ENCODE results near the gene VTA1.

The VTA1 gene

GRCh38 chr6:142173980-142174379 lies 26.9 kb downstream of the VTA1 start:
- DNase-seq (ENCODE audit: extremely low read depth, insufficient read length), result no peak
- H3K36me3 ChIP-seq (ENCODE audit: control insufficient read depth, insufficient read depth, low read length), result no peaks in the 10 kb centered on the region; the same call in none of the 2 replicates
- H3K27me3 ChIP-seq (replicated peaks; ENCODE audit: control insufficient read depth, insufficient read depth, low read length), result no peaks in the 10 kb centered on the region
- no peak overlapping the region for H3K4me3 ChIP-seq (replicated peaks; ENCODE audit: low read depth, low read length)
- TF ChIP-seq CTCF (IDR thresholded peaks at IDR 0.05; ENCODE audit: insufficient read depth, low read length, poor library complexity, severe bottlenecking), result no peak

DNA sequence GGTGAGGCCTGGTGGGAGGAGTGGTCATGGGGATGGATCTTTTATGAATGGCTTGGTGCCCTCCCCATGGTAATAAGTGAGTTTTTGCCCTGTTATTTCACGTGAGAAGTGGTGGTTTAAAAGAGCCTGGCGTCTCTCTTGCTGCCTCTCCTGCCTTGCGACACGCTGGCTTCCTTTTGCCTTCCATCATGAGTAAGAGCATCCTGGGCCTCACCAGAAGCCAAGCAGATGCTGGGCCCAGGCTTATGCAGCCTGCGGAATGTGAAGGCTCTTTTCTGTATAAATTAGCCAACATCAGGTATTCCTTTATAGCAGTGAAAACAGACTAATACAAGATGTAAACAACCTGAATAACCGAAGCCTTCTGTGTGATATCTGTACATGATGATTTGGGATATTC lies 27.6 kb downstream of the VTA1 start:
- Histone ChIP-seq H3K36me3 (ENCODE audit: control insufficient read depth, insufficient read depth, low read length) (no peaks in the 10 kb centered on the region; the same call in none of the 2 replicates), H3K4me3 (replicated peaks; ENCODE audit: low read depth, low read length) (no peak overlapping the region), H3K27me3 (replicated peaks; ENCODE audit: control insufficient read depth, insufficient read depth, low read length) (no peaks in the 10 kb centered on the region)
- no peak for DNase-seq (ENCODE audit: extremely low read depth, insufficient read length)
- no peak for TF ChIP-seq CTCF (IDR thresholded peaks at IDR 0.05; ENCODE audit: insufficient read depth, low read length, poor library complexity, severe bottlenecking)

DNA sequence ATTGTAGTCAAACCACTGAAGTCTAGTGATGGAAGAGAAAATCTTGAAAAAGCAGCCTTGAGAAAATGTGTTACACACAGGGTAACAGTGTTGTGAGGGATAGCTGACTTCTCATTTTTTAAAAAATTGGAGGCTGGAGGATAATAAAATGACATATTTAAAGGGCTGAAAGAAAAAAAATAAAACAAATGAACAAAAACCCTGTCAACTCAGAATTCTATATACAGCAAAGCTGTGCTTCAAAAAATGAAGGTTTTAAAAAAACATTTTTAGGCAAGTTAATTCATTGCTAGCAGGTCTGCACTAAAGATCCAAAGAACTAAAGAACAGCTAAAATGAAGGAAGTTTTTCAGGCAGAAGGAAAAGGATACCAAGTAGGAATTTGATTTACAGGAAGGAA lies 31.1 kb downstream of the VTA1 start:
- Histone ChIP-seq H3K4me3 (replicated peaks; ENCODE audit: low read depth, low read length) (no peak overlapping the region), H3K27me3 (replicated peaks; ENCODE audit: control insufficient read depth, insufficient read depth, low read length) (no peaks in the 10 kb centered on the region), H3K36me3 (ENCODE audit: control insufficient read depth, insufficient read depth, low read length) (no peaks in the 10 kb centered on the region; the same call in 1 of the 2 replicates)
- no peak for TF ChIP-seq CTCF (IDR thresholded peaks at IDR 0.05; ENCODE audit: insufficient read depth, low read length, poor library complexity, severe bottlenecking)
- DNase-seq (ENCODE audit: extremely low read depth, insufficient read length), result no peak

GRCh38 chr6:142182004-142182403 lies 34.9 kb downstream of the VTA1 start:
- Histone ChIP-seq H3K4me3 (replicated peaks; ENCODE audit: low read depth, low read length) (no peak overlapping the region), H3K36me3 (ENCODE audit: control insufficient read depth, insufficient read depth, low read length) (no peaks in the 10 kb centered on the region), H3K27me3 (replicated peaks; ENCODE audit: control insufficient read depth, insufficient read depth, low read length) (no peaks in the 10 kb centered on the region)
- DNase-seq (ENCODE audit: extremely low read depth, insufficient read length), result no peak
- TF ChIP-seq CTCF (IDR thresholded peaks at IDR 0.05; ENCODE audit: insufficient read depth, low read length, poor library complexity, severe bottlenecking), result no peak

DNA sequence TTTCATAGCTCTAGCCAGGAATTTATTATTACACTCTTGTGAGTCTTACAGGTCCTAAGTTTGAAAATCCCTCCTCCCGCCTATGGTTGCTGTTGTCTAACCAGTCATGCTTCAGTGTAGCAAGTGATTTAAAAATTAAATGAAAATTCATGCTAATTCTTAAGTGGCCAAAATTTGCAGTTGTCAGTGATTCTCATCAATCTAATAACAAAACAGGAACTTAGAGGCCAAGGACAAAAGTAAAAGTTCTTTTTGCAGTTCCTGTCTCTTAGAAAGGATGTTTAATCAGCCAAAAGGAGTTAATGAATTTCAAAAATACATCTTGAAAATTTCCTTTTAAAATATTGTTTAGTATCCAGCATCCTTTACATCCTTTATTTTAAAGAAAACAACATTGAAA lies 36.3 kb downstream of the VTA1 start:
- Histone ChIP-seq H3K36me3 (ENCODE audit: control insufficient read depth, insufficient read depth, low read length) (no peaks in the 10 kb centered on the region), H3K27me3 (replicated peaks; ENCODE audit: control insufficient read depth, insufficient read depth, low read length) (no peaks in the 10 kb centered on the region), H3K4me3 (replicated peaks; ENCODE audit: low read depth, low read length) (no peak overlapping the region)
- no peak for TF ChIP-seq CTCF (IDR thresholded peaks at IDR 0.05; ENCODE audit: insufficient read depth, low read length, poor library complexity, severe bottlenecking)
- DNase-seq (ENCODE audit: extremely low read depth, insufficient read length), result no peak

- no peak for DNase-seq (ENCODE audit: extremely low read depth, insufficient read length)
- TF ChIP-seq CTCF (IDR thresholded peaks at IDR 0.05; ENCODE audit: insufficient read depth, low read length, poor library complexity, severe bottlenecking), result no peak
- no peak overlapping the region for H3K4me3 ChIP-seq (replicated peaks; ENCODE audit: low read depth, low read length)
- no peaks in the 10 kb centered on the region for H3K27me3 ChIP-seq (replicated peaks; ENCODE audit: control insufficient read depth, insufficient read depth, low read length)
- H3K36me3 ChIP-seq (ENCODE audit: control insufficient read depth, insufficient read depth, low read length), result no peaks in the 10 kb centered on the region
Measured at GRCh38 chr6:142184307-142184706, 37.2 kb downstream of the VTA1 start.
